SK-N-SH treated with all-trans-retinoic acid at 6 μM for 48 hours (cell line): ENCODE results near the gene LSAMP.

Source experiments
- CREB5 ChIP-seq: fragments of 250-450 bp; sonication (Bioruptor Pico); IDR thresholded peaks from 2 replicates; pipeline ENCODE4 v1.5.1; 2020; ENCODE audit warnings: low read depth, mild to moderate bottlenecking, moderate library complexity
- OSR1 ChIP-seq: fragments of 250-450 bp; sonication (Bioruptor Pico); IDR thresholded peaks from 2 replicates; pipeline ENCODE4 v1.8.0; 2022; ENCODE audit warnings: moderate library complexity, mild to moderate bottlenecking, inconsistent platforms
- TOX ChIP-seq: fragments of 250-450 bp; sonication (Bioruptor Pico); IDR thresholded peaks from 2 replicates; pipeline ENCODE4 v1.8.0; 2021; ENCODE audit warnings: mild to moderate bottlenecking, moderate library complexity, borderline replicate concordance
- ZC3H10 ChIP-seq: fragments of 250-450 bp; sonication (Bioruptor Pico); IDR thresholded peaks from 2 replicates; pipeline ENCODE4 v1.5.1; 2021; ENCODE audit warnings: mild to moderate bottlenecking, moderate library complexity
- ZFP3 ChIP-seq: fragments of 250-450 bp; sonication (Bioruptor Pico); IDR thresholded peaks from 2 replicates; pipeline ENCODE4 v1.5.0; 2020; ENCODE audit warnings: mild to moderate bottlenecking, moderate library complexity

- no peak for TF ChIP-seq TOX (CRISPR knock-in tag)
- no peak for TF ChIP-seq ZFP3
- TF ChIP-seq CREB5 (CRISPR knock-in tag): no peak
- TF ChIP-seq ZC3H10: no peak
- TF ChIP-seq OSR1 (CRISPR knock-in tag): no peak
Measured at GRCh38 chr3:115766587-115767482, 678.5 kb downstream of the LSAMP start.
